Erythroblast (primary cell): Measurements from ENCODE around the gene KRT83.

Source experiments
- GATA1 ChIP-seq: IDR thresholded peaks from 2 replicates; pipeline ENCODE4 v1.6.1; 2011; ENCODE audit warnings: low read depth, mild to moderate bottlenecking, control low read depth, low read length, moderate library complexity
- POLR2A ChIP-seq: IDR thresholded peaks from 2 replicates; pipeline ENCODE4 v1.6.1; 2011; ENCODE audit warnings: mild to moderate bottlenecking, low read length

- TF ChIP-seq POLR2A (no peak), GATA1 (no peak)
These were observed 38.4 kb upstream of the KRT83 start for GRCh38 chr12:52359621-52360061.
